Activated CD8-positive, alpha-beta T cell treated with anti-CD3 and anti-CD28 coated beads for 36 hours (primary cell): ENCODE results near the gene MCEMP1. TPM values are rescaled to one million over a fixed set of nuclear protein-coding genes. Genes with fewer than 3 reads are reported as not detected.

Experiments used
- ATAC-seq: fragments of 200-7000 bp; cut with Tn5 transposase; one replicate; pipeline ENCODE4 v1.10.0; 2021; ENCODE audit warnings: mild to moderate bottlenecking, moderate library complexity
- CTCF ChIA-PET: fragments of 350-600 bp; sonication (Branson Sonifier 250); formaldehyde crosslinking; loops from one replicate; lab custom pipeline; 2021; ENCODE audit warnings: antibody characterized with exemption; lab: Charles Lee
- POLR2A ChIA-PET: fragments of 350-600 bp; sonication (Branson Sonifier 250); formaldehyde crosslinking; loops from one replicate; lab custom pipeline; 2021; ENCODE audit warnings: antibody characterized with exemption; lab: Charles Lee
- DNase-seq: peaks from one replicate; pipeline ENCODE4 v3.0.0-alpha.2; 2020
- H3K27ac Mint-ChIP-seq: one replicate; pipeline ENCODE4 v1.8.0; 2021; ENCODE audit warnings: mild to moderate bottlenecking, mixed read lengths
- H3K27me3 Mint-ChIP-seq: one replicate; pipeline ENCODE4 v1.8.0; 2021; ENCODE audit warnings: mixed read lengths
- H3K36me3 Mint-ChIP-seq: one replicate; pipeline ENCODE4 v1.8.0; 2021; ENCODE audit warnings: low read depth, mixed read lengths
- H3K4me1 Mint-ChIP-seq: one replicate; pipeline ENCODE4 v1.8.0; 2021; ENCODE audit warnings: low read depth, mixed read lengths
- H3K4me3 Mint-ChIP-seq: one replicate; pipeline ENCODE4 v1.8.0; 2021; ENCODE audit warnings: mild to moderate bottlenecking, moderate library complexity, mixed read lengths
- H3K9me3 Mint-ChIP-seq: one replicate; pipeline ENCODE4 v1.8.0; 2021; ENCODE audit warnings: mixed read lengths
- intact Hi-C: fragments of 100-400 bp; cut with micrococcal nuclease; formaldehyde crosslinking; loops from one replicate; pipeline ENCODE4 v1.10.0; 2022
- total RNA-seq, 2 experiments: library from RNA; stranded (reverse); gene quantifications; one replicate each; pipeline ENCODE4 v1.2.3, GENCODE V29; 2021
- TF ChIP-seq, protein P1 (sequence below): fragments of 200-600 bp; IDR thresholded peaks from one replicate; pipeline ENCODE4 v1.8.0; 2022; ENCODE audit warnings: antibody characterized with exemption, mild to moderate bottlenecking

Gene MCEMP1
- total RNA-seq, 2 experiments from 2014 or later = not detected

DNA sequence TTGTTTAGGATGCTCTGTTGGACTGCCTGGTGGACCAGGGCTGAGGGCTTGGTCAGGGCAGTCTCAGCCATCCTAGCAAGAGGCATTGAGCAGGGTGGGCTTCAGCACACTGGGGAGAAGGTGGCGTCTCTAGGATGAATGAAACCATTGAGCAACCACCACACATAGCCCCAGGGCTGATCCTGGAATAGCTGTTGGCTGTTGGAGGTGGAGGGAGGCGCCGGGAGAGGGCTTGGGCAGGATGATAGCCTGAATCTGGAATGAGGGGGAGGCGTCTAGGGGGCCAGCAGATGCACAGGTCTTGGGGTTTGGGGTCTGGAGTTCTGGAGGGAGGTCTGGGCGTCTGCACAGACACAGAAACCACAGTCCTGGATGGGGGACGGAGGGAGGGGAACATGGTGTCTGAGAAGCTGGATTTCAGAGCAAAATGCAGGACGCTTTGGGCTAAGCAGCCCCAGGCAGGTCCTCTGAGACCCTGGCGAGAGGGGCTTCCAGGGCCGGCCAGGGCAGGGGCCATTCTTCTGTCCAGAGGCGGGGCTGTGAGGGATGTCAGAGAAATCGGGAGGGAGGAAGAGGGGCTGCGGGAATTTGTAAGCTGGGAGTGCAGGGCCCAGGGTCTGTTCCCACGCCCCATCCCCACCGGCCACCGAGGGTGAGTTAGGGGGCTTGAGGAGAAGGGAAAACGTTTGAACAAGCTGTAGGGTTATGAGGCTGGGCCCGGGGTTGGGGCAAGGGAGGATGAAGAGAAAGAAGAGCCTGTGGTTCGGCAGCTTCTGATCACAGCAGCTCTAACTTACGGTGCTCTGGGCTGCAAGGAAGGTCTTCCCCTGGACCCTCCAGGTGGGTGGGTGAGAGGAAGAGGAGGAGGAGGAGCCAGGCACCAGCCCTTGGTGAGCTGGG, 8.9 kb downstream of the MCEMP1 start:
- Mint-ChIP-seq H3K36me3 (peaks cover 15% of the 10 kb centered on the region), H3K27me3 (no peaks in the 10 kb centered on the region), H3K4me1 (peaks cover 12% of the 10 kb centered on the region), H3K27ac (no peak overlapping the region), H3K4me3 (no peak overlapping the region), H3K9me3 (no peaks in the 10 kb centered on the region)
- POLR2A ChIA-PET = interaction anchor here (0.6 to 0.9 kb wide), 2 partner anchors 113 to 131 kb away, joined by 3 read pairs; no protein-coding TSS in a partner anchor
- DNase-seq = no peak
- CTCF ChIA-PET = interaction anchor here (2.1 kb wide), 1 partner anchor 114 kb away, joined by 6 read pairs; no protein-coding TSS in a partner anchor
- intact Hi-C loops = no loop called here
- TF ChIP-seq, protein P1, sequence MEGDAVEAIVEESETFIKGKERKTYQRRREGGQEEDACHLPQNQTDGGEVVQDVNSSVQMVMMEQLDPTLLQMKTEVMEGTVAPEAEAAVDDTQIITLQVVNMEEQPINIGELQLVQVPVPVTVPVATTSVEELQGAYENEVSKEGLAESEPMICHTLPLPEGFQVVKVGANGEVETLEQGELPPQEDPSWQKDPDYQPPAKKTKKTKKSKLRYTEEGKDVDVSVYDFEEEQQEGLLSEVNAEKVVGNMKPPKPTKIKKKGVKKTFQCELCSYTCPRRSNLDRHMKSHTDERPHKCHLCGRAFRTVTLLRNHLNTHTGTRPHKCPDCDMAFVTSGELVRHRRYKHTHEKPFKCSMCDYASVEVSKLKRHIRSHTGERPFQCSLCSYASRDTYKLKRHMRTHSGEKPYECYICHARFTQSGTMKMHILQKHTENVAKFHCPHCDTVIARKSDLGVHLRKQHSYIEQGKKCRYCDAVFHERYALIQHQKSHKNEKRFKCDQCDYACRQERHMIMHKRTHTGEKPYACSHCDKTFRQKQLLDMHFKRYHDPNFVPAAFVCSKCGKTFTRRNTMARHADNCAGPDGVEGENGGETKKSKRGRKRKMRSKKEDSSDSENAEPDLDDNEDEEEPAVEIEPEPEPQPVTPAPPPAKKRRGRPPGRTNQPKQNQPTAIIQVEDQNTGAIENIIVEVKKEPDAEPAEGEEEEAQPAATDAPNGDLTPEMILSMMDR = no peak
- ATAC-seq = no peak

DNA sequence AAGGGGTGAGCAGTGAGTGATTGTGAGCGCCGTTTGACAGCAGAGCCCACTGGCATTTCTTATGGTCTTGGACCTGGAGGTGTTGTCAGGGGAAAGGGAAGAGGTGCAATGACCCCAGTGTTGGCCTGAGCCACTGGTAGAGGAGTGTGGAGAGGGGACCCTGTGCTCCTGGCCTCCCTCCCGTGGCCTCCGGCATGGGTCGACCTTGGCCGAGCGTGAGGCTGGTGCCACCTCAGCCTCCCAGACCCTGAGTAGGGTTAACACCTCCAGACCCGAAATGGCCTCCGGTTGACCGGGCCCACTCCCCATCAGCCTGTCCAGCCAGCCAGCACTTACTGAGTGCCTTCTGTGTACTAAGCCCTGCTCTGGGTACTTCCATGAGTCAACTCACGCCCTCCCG, 10.3 kb downstream of the MCEMP1 start:
- TF ChIP-seq, protein P1 = no peak
- intact Hi-C loops = no loop called here
- H3K36me3 Mint-ChIP-seq = peaks cover 12% of the 10 kb centered on the region
- DNase-seq = no peak
- no peaks in the 10 kb centered on the region for H3K9me3 Mint-ChIP-seq
- CTCF ChIA-PET = no interaction called here
- ATAC-seq = no peak
- H3K27ac Mint-ChIP-seq = no peak overlapping the region
- no peaks in the 10 kb centered on the region for H3K27me3 Mint-ChIP-seq
- POLR2A ChIA-PET = no interaction called here
- H3K4me1 Mint-ChIP-seq = peaks cover 7% of the 10 kb centered on the region
- no peak overlapping the region for H3K4me3 Mint-ChIP-seq

DNA sequence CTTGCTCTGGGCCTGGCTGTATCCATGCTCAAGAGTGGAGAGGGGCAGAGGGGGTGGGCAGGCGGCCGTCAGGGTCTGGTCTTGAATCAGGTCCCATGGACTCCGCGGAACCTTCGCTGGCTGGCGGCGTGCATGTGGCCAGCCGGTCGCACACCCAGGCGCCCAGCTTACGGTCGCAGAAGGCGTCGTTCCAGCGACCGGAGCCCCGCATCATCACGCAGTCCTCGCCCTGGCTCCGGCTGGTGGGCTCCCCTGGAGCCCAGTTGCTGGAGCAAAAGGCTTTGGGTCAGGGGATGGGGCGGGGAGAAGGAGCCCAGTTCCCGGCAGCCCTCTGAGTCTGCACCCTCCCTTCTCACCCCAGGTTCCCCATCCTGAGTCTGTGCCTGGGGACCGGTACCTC, 12.3 kb downstream of the MCEMP1 start:
- no peak for ATAC-seq
- ChIA-PET CTCF (no interaction called here), POLR2A (no interaction called here)
- TF ChIP-seq, protein P1 = no peak
- Mint-ChIP-seq H3K4me1 (peaks cover 2% of the 10 kb centered on the region), H3K9me3 (no peaks in the 10 kb centered on the region), H3K27me3 (no peaks in the 10 kb centered on the region), H3K27ac (no peak overlapping the region), H3K4me3 (no peak overlapping the region), H3K36me3 (no peaks in the 10 kb centered on the region)
- DNase-seq = no peak
- intact Hi-C loops = no loop called here

DNA sequence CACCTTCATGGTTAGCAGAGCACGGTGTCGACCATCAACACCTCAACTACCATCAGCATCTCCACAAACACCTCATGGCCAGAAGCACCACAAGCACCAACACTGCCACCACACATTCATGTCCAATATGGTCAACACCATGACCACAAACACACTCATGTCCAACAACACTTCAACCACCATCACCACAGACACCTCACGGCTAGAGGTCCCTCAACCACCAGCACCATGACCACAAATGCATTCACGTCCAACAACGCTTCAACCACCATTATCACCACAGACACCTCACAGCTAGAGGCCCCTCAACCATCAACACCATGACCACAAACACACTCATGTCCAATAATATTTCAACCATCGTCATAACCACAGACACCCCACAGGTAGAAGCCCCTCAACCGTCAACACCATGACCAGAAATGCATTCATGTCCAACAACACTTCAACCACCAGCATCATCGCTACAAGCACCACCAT, 13.9 kb downstream of the MCEMP1 start:
- DNase-seq (peak; percentile 42), ATAC-seq (no peak)
- Mint-ChIP-seq H3K36me3 (no peaks in the 10 kb centered on the region), H3K4me1 (no peaks in the 10 kb centered on the region), H3K4me3 (no peak overlapping the region), H3K27ac (no peak overlapping the region), H3K27me3 (no peaks in the 10 kb centered on the region), H3K9me3 (no peaks in the 10 kb centered on the region)
- TF ChIP-seq, protein P1 = no peak
- POLR2A ChIA-PET = interaction anchor here (1.4 kb wide), 1 partner anchor 9 kb away, joined by 4 read pairs; no protein-coding TSS in a partner anchor
- intact Hi-C loops = no loop called here
- CTCF ChIA-PET = no interaction called here

- ChIA-PET CTCF (no interaction called here), POLR2A (interaction anchor here (1.1 to 1.4 kb wide), 2 partner anchors 8 to 116 kb away, joined by 3 to 4 read pairs; no protein-coding TSS in a partner anchor)
- Mint-ChIP-seq H3K4me3 (no peak overlapping the region), H3K4me1 (no peaks in the 10 kb centered on the region), H3K9me3 (no peaks in the 10 kb centered on the region), H3K36me3 (no peaks in the 10 kb centered on the region), H3K27ac (no peak overlapping the region), H3K27me3 (peaks cover under 1% of the 10 kb centered on the region)
- DNase-seq = peak; percentile 53
- intact Hi-C loops = no loop called here
- TF ChIP-seq, protein P1 = no peak
- ATAC-seq = peak; percentile 59
Measured at GRCh38 chr19:7691497-7691896, 14.6 kb downstream of the MCEMP1 start.
